Stimulated activated naive CD4-positive, alpha-beta T cell treated with Interleukin-2 at 50 U/mL for 16 hours (primary cell): ENCODE measurements around the gene L3MBTL3.

Experiments
- DNase-seq: peaks from one replicate; lab custom pipeline; 2025; lab: John Stamatoyannopoulos, UW

The L3MBTL3 gene

DNA sequence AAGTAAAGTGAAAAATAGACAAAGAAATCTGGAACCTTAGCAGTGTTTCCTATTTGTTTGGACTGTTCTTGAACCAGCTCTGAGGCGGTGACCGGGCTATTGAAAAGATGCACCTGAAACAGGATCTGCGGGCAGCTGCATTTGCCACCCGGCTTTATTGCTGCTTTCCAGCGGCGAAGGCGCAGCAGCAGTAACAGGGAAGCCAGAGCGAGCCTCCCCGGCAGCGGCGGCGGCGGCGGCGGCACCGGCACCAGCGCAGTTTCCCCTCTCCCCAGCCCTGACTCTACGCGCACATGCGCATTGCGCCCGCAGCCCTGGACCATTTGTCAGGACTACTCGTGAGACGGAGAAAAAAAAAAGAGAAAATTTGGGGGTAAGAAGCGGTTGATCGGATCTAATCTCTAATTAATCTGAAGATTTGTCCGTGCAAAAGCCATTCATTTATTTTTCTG, at the start of gene L3MBTL3:
TSS of gene L3MBTL3 (plus strand) at position 290 of the 452 bp plus-strand sequence. CDS start 24,119 bp downstream, outside the sequence.
- peak; percentile 88 for DNase-seq

DNA sequence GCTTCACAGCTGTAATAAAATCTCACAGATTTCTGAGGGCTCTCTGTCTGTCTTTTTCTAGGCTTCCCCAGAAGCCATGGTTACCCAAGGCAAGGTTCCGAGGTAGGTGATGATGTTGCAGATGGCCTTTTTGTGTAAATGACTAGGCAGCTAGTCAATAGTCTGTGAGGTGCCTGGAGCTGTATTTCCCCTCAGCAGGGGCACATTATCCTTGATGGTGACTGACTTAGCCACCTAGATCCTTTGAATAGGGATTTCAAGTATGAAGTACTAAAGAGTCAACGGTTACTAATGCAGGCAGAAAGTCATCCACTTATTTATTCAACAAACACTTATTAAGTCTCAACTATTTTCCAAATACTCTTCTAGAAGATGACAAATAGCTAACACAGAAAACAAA, 49.3 kb upstream of the L3MBTL3 start:
- DNase-seq, result no peak

DNA sequence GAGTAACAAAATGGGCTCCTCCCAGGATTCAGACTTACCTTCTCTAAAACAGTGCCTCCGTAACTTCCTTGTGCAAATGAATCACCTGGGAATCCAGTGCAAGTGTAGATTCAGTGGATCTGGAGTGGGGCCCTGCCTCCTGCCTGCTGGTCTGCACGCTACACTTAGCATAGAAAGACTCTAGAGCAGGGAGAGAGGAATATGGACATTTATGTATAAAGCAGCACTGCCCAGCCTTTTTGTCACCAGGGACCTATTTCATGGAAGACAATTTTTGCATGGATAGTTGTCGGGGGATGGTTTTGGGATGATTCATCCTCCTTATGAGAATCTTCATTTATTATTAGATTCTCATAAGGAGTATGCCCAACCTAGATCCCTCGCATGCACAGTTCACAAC, 42.3 kb upstream of the L3MBTL3 start:
- no peak for DNase-seq

DNA sequence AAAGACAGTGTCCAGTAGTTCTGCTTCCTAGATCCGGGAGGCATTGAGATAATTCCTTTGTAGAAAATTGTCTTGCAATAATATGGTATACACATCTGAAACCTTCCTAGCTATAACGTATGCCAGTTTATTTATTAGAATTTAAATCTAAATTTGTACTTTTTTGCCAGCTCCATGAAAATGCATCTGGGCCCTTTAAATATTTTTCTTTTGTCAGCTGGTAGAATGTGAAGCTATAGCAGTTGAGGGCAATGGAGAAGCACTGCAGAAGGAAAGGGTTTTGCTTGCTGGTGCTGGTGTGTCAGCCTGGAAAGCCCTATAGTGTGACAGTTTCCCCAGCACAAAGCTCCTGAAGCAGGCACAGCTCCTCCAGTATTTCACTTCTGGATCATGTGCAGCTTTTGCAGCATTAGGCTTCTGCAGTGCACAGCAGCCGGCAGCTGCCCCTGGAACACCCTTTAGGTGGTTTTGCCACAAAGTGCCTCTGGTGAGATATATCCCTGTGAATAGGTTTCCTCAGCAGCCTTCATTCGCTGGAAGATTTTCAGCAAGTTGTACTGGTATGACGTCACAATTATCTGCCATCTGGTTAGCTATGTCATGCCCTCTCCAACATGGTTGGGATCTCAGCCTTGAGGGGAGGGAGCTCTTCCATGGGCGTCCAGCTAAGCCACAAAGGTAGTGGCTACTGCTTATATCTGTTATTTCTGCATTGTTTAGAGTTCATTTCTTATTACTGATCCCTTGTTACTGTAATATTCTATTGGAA, 40.0 kb upstream of the L3MBTL3 start:
- no peak for DNase-seq

DNA sequence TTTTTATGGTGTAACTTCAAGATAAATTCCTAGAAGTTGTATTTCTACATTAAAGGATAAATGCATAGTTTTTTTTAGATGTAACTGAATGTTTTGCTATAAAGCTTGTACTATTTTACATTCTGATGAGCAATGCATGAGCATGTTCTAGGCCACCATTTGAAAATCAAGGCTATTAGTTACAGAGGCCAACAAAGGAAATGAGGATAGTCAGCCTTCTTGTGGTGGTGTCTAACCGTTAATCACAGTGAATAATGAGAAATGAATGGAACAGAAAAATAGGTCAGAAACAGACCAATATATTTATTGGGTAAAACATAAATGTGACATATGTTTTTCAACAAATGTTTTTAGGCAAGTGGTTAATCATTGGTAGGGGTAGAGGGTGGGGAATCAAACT, 37.6 kb upstream of the L3MBTL3 start:
- DNase-seq, result no peak

DNA sequence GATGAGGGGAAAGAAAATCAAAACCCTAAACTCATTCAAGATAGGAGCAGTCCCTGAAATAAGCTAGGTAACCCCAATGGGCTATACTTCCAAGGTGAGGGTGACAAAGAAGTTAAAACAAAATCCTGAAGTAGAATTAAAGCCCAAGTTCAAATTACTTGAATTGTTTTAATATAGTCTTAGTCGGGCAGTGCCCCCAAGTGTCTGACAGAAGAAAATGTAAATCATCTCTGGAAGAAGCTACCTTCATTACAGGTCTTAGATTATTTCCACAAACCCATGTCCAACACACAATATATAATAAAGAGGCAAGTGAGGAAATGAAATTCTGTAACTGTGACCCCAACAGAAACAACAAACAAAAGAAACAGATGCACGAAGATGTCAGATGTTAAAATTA, 36.8 kb upstream of the L3MBTL3 start:
- no peak for DNase-seq

DNA sequence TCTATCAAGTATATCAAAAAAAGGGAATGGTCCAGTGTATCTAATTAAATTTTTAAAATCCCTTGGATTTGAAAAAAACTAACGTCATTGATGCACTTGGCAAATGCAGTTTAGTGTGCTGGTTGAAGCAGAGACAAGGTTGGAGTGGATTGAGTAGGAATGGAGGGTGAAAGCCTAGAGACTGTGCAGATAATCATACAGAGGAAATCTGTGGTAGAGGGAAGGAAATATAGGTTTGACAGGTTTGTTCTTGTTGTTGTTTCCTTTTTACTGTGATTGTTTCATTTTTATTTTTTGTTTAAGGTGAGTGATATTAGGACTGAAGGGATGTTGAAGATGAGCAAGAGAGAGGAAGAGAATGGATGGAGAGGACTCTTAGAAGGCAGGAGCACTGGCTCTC, 29.0 kb upstream of the L3MBTL3 start:
- DNase-seq, result no peak

DNA sequence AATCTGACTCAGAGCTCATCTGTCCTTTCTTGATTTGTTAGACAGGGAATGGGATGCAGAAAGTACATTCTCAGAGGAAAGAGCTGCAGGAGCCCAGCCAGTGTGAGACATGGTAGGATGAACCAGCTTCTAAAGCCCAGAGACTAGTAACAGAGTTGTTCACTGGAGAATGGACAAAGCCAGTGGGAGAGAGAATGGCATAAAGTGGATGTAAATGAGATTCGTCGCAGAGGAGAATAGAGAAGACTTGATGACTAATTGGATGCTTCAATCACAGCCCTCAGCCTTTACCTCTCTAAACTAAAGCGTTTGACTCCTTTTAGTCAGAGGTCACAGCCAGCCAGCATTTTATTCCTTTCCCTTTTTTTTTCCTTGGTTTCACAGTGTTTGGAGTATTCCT, 25.5 kb upstream of the L3MBTL3 start:
- no peak for DNase-seq

DNA sequence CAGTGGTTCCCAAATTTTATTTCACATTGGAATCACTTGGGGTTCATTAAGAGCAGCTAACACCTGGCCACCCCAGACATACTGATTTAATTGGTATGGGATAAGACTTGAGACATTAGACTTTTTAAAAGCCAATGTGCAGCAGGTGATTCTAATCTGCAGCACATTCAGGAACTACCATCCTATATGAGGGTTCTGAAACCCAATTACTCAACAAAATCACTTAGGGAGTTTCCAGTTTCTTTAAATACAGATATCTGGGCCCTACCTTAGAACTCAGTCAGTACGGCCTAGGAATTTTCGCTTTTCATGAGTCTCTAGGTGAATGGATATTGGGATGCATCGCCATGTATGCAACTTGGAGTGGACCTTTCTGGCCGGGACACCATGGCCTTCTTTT, 24.0 kb upstream of the L3MBTL3 start:
- no peak for DNase-seq

DNA sequence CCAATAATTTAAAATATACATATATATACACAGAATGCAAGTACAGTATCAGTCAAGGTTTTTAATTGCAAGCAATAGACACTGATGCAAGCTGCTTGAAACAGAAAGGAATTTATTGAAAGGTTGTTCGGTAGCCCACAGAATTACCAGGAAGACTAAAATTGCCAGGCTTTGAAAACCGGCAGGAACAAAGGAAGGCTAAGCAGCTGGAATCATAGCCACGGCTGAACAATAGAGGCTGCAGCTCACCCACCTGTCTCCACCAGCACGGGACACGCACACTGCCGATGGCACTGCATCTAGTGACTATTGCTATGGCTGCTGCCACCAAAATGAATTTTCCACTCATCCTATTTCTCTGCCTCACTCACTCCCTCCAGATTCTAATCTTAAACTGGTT, 22.0 kb upstream of the L3MBTL3 start:
- DNase-seq, result no peak

DNA sequence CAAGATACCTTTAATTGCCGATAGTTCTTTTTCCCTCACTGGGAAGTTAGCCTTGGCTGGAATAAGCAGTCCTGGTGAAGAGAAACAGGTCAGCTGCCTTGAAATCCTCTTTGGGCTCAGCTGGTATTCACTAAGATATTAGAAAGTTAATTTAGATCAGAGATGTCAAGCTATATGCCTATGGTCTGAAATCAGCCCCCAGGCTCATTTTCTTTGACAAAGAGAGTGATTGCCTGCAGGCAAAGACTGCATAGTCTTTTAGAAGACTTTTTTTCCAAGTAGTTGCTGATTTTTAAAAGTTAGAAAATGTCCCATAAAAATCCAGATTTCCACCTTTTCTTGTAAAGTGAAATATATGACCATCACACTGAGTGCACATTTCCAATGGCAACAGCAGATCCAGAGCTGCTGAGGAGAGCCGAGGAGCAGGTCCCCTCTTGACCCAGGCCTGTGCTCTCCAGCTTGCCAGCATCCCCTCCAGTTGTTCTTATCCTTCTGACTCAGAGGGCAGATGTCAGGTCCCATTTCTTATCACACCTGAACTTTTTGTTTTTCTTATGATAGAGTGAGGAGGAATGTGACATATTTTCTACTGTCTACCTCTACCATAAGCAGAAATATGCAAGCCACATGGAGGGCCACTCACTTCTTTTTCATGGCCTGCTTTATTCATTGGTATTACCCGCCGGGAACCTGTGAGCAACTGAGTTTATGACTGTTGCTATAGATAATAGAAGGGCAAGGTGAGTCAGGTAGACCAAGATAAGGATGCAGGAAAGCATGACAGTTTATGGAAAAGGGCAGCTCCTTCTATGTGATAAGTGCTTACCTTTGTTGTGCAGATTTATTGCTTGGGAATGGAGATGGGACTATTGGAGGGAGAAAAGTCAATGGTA, 17.6 kb upstream of the L3MBTL3 start:
- DNase-seq, result no peak

DNA sequence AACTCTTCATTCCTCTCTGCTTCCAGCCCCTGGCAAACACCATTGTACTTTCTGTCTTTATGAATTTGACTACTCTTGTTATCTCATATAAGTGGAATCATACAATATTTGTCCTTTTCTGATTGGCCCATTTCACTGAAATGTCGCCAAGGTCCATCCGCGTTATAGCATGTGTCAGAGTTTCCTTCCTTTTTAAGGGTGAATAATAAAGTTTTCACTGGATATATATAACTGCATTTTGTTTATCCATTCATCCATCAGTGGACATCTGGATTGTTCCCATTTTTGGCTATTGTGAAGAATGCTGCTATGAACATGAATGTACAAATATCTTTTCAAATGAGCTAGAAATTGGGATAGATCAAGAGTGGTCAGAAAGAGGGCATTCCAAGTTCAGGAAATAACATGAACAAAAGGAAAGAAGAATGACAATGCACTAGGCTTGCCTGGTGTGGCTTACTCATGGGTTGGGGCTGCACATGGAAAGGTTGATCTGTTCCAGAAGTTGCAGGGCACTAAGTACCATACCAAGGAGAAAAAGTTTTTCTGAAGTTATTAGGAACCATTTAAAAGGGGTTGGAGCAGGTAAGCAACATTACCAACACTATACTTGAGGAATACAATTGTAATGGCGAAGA, 10.0 kb upstream of the L3MBTL3 start:
- no peak for DNase-seq

DNA sequence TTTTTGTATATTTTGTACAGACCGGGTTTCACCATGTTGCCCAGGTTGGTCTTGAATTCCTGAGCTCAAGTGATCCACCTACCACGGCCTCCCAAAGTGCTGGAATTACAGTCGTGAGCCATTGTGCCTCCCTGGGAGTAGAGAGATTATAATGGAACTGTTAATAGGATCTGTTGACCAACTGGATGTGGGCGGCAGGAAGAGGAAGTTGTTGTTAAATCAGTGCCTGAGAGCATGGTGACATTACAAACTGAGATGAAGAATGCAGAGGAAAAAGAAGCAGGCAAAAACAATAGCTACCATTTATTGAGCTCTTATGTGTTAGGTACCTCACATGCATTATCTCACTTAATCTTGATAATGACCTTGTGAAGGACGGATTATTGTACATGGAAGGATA, 9.2 kb upstream of the L3MBTL3 start:
- DNase-seq, result no peak

DNA sequence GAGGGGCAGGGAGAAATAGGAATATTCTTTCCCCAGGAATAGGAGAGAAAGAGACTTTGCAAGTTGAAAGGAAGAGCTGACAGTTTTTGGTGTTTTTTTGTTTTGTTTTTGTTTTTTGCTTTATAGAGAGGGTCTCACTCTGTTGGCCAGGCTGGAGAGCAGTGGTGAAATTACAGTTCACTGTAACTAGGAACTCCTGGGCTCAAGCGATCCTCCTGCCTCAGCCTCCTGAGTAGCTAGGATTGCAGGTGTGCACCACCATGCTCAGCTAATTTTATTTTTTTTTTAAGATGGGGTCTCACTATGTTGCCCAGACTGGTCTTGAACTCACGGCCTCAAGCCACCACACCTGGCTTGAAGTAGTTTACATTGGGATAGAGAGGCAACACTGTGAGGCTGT, 8.0 kb upstream of the L3MBTL3 start:
- DNase-seq, result no peak

DNA sequence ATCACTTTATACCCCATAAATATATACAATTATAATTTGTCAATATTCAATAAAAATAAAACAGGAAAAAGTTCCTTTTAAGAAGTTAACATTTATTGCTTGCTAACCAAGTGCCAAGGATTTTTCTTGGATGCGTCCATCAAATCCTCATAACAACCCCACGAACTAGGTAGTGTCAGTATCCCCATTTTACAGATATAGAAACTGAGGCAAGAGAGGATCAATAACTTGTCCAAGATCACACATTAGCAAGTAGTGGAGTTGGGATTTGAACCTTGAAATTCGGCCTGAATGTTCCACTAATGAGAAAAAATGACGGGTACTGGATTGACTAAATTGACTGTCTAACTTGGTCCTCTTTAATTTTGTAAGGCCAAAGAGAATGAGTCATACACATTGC, 5.7 kb upstream of the L3MBTL3 start:
- DNase-seq, result no peak

DNA sequence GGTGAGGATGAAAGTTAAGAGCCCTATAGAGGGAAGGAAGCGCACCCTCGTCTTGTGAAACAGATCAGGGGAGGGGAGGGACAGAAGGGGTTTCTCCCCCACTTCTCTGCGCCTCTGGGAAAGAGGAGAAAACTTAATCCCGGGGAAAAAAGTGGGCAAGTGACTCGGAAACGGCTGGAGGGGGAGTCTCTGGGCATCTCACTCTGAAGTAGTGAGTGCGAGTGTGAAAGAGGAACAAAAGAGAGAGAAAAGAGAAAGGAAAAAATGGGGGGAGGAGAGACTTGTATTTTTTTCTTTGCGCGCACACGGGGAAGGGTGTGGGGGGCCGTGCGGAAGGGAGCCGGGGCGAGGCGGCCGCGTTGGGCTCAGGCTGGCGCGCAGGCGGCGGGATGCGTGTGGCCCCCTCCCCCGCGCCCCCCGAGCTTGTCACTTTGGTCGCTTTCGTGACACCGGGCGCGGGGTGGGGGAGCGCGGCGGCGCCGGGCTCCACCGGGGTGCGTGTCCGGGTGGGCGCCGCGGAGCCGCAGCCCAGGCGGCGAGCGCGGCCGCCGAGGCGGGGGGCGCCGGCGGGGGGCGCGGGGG, 454 bp downstream of the L3MBTL3 start:
- DNase-seq, result peak; percentile 31

DNA sequence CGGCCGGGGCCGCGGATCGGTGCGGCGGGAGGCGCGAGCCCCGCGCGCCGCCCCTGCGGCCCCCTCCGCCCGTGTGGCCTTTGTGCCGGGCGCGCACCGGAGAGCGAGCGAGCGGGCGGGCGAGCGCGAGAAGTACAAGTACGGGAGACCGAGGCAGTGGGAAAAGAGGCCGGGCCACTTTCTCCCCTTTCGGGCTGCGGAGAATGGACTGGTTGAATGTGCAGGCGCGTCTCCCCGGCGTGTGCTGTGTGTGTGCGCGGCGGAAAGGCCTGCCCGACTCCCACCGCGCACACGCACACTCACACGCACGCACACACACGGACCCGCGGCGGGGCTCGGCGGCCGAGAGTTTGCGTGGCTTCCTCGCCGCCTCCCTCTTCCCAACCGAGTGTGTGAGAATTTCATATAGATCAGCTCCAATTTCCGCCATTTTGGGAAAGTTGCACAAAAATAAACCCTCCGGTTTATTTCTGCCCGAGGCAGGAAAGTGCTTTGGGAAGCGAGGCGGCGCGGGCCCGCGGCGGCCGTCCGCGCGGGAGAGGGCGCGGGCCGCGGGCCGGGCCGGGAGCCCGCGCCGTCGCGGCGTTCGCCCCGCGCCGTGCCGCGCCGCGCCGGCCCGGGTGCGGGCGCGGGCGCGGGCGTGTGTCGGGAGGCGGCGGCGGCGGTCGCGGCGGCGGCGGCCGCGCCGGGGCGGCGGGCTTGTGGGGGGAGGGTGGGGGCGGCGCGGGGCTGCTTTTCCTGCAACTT, 1.1 kb downstream of the L3MBTL3 start:
- DNase-seq, result peak; percentile 26

DNA sequence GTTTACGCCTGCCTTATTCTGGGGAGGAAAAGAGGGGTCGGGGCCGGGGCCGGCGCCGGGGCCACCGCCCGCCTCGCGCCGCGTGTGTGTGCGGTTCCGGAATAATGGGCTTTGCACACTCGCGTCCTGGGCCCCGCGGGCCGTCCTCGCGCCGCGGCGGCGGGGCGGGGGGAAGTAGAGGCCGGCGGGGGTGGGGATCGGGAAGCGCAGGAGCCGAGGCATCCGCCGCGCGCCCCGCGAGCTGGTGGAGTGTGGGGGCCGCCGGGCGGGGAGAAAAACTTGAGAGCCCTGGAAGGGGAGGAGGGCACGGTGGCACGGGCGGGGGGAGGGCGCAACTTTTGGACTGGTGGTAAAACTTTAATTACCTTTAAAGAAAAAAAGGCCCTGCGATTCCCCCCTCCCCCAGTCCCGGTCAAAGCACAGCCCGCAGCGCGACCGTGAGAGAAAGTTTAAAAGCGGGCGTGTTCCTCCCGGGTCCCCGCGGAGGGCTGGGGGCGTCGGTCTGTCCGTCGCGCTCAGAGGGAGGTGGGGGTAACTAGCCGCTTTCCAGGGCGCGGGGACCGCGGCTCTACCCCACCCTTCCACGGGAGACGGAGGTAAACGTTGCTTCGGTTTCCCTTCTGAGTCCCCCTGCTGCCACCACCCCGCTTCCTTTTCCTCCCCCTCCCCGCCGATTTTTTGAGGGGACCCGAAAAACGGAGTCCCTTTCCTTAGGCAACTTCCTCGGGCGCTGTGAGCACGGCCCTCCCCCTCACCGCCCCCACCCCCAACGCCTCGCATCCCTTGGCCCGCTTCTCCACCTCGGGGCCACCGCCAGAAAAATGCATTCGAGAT, 1.9 kb downstream of the L3MBTL3 start:
- peak; percentile 38 for DNase-seq

DNA sequence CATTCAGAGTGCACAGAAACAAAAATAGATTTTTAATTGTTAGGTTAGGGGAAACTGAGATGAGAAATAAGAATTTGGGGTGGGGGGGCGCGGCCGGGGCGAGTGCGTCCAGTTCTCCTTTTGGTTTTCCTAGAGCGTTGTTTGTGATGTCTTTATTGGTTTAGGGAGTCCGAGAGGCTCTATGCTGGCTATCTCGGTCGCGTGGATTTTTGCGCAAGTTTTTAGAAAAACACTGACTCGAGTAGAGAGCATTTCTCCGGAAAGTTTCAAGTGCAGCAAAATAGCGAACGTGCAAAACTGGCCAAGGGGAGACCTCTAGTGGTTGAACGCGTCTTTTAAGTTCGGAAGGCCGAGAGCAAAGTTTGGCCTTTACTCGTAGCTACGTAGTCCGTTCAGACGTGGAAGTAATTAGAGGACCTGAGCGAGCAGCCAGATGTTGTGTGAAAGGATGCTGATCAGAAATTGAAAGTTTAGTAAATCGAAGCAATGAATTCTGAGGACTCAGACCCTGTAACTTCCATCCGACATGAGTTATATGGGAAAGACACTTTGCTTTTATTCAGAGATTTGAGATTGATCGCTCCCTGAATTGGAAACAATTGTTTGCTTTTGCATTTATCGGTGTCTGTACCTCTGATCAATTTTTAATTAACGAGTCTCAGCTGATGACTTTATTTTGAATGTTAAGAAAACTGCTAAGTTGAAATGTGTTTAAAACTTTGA, 2.7 kb downstream of the L3MBTL3 start:
- peak; percentile 72 for DNase-seq

DNA sequence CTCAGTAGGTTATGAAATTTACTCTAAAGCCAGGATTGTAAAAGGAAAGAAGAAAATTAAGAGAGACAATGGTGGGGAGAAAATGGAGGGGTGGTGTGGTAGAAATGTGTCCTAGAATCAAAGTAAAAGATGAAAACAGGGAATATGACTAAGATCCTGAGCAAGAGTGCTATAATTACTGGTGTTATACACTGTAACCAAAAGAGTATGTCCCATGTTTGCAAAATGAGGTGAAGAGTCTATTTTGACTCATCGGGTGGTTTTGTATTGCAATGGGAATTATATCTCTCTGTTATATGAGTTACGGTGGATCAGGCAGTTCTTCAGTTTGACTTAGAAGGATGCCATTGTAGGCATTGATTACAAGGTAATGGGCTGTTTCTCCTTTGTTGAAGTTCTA, 8.5 kb downstream of the L3MBTL3 start:
- DNase-seq, result no peak
